Loucy (cell line): ENCODE measurements around the gene DNAH8.

ENCODE experiments used
- H2AFZ ChIP-seq: fragments of 200-600 bp; sonication (generic); 2 replicates; pipeline ENCODE4 v1.6.0; 2016; ENCODE audit warnings: antibody characterized with exemption, mild to moderate bottlenecking, low read length, moderate library complexity
- H3F3A ChIP-seq: fragments of 200-600 bp; 2 replicates; pipeline ENCODE4 v1.6.0; 2016; ENCODE audit warnings: antibody characterized with exemption, low read depth, mild to moderate bottlenecking
- H3K27me3 ChIP-seq: fragments of 200-600 bp; sonication (generic); 2 replicates; pipeline ENCODE4 v1.6.1; 2014; ENCODE audit warnings: low read length, mild to moderate bottlenecking; ENCODE audit not compliant: insufficient read depth, poor library complexity, severe bottlenecking
- H3K36me3 ChIP-seq: fragments of 200-600 bp; sonication (generic); 2 replicates; pipeline ENCODE4 v1.6.1; 2016; ENCODE audit warnings: low read length; ENCODE audit not compliant: insufficient read depth
- H3K4me1 ChIP-seq: fragments of 200-600 bp; sonication (generic); 2 replicates; pipeline ENCODE4 v1.5.1; 2014; ENCODE audit warnings: low read length, mild to moderate bottlenecking; ENCODE audit not compliant: insufficient read depth, poor library complexity, severe bottlenecking
- H3K4me2 ChIP-seq: fragments of 200-600 bp; sonication (generic); 2 replicates; pipeline ENCODE4 v1.6.0; 2014; ENCODE audit warnings: antibody characterized with exemption, low read length, low read depth, mild to moderate bottlenecking; ENCODE audit not compliant: poor library complexity, severe bottlenecking
- H3K4me3 ChIP-seq: fragments of 200-600 bp; sonication (generic); 2 replicates; pipeline ENCODE4 v1.5.1; 2014; ENCODE audit warnings: low read length, mild to moderate bottlenecking, mixed read lengths; ENCODE audit not compliant: poor library complexity, severe bottlenecking
- H3K79me2 ChIP-seq: fragments of 200-600 bp; sonication (generic); 2 replicates; pipeline ENCODE4 v1.6.1; 2014; ENCODE audit warnings: low read length; ENCODE audit not compliant: insufficient read depth
- H3K9ac ChIP-seq: fragments of 200-600 bp; sonication (generic); 2 replicates; pipeline ENCODE4 v1.6.0; 2014; ENCODE audit warnings: mild to moderate bottlenecking, low read depth, low read length, moderate library complexity; ENCODE audit not compliant: poor library complexity, severe bottlenecking
- H3K9me2 ChIP-seq: fragments of 200-600 bp; sonication (generic); replicated peaks from 2 replicates; pipeline ENCODE4 v1.6.1; 2016; ENCODE audit warnings: low read depth, low read length, mixed read lengths
- H3K9me3 ChIP-seq: fragments of 200-600 bp; sonication (generic); 2 replicates; pipeline ENCODE4 v1.6.1; 2014; ENCODE audit warnings: mild to moderate bottlenecking, antibody characterized with exemption, low read length, low read depth; ENCODE audit not compliant: insufficient read depth
- H4K20me1 ChIP-seq: fragments of 200-600 bp; sonication (generic); 2 replicates; pipeline ENCODE4 v1.6.0; 2014; ENCODE audit warnings: antibody characterized with exemption, low read length, mild to moderate bottlenecking; ENCODE audit not compliant: insufficient read depth, poor library complexity, severe bottlenecking
- EZH2phosphoT487 ChIP-seq: fragments of 200-600 bp; IDR thresholded peaks from 2 replicates; pipeline ENCODE4 v1.6.1; 2018; ENCODE audit warnings: antibody characterized with exemption, mild to moderate bottlenecking, moderate library complexity, borderline replicate concordance
- TF ChIP-seq, protein P1 (sequence below): fragments of 200-600 bp; sonication (generic); conservative IDR thresholded peaks from 2 replicates; pipeline ENCODE4 v1.5.1; 2014; ENCODE audit warnings: mild to moderate bottlenecking, antibody characterized with exemption, low read length

The DNAH8 gene

DNA sequence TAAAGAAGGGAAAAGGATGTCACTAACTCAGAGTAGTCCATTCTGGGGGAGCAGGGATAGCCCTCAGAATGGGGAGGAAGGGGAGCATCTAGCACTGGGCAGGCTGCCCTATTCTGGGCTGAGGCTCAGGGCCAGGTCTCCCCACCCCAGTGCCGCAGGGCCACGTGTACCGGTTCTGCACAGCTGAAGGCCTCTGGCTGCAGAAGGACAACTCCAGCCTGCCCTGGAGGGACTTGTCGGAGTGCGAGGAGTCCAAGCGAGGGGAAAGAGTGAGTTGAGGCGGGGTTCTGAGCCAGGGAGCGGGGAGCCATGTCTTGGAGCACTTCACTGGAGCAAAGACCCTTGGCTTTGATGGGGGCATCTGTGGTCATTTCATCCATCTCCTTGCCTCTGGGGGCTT, 350.4 kb downstream of the DNAH8 start:
- Histone ChIP-seq H3K9me2 (no peaks in the 10 kb centered on the region), H3F3A (no peaks in the 10 kb centered on the region), H3K27me3 (no peaks in the 10 kb centered on the region), H3K9me3 (no peaks in the 10 kb centered on the region), H3K36me3 (no peaks in the 10 kb centered on the region), H2AFZ (no peak overlapping the region), H3K4me3 (no peak overlapping the region), H3K79me2 (no peaks in the 10 kb centered on the region), H3K4me2 (no peak overlapping the region), H3K4me1 (peaks cover 10% of the 10 kb centered on the region), H4K20me1 (no peaks in the 10 kb centered on the region), H3K9ac (no peak overlapping the region)
- TF ChIP-seq, protein P1, sequence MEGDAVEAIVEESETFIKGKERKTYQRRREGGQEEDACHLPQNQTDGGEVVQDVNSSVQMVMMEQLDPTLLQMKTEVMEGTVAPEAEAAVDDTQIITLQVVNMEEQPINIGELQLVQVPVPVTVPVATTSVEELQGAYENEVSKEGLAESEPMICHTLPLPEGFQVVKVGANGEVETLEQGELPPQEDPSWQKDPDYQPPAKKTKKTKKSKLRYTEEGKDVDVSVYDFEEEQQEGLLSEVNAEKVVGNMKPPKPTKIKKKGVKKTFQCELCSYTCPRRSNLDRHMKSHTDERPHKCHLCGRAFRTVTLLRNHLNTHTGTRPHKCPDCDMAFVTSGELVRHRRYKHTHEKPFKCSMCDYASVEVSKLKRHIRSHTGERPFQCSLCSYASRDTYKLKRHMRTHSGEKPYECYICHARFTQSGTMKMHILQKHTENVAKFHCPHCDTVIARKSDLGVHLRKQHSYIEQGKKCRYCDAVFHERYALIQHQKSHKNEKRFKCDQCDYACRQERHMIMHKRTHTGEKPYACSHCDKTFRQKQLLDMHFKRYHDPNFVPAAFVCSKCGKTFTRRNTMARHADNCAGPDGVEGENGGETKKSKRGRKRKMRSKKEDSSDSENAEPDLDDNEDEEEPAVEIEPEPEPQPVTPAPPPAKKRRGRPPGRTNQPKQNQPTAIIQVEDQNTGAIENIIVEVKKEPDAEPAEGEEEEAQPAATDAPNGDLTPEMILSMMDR = no peak

DNA sequence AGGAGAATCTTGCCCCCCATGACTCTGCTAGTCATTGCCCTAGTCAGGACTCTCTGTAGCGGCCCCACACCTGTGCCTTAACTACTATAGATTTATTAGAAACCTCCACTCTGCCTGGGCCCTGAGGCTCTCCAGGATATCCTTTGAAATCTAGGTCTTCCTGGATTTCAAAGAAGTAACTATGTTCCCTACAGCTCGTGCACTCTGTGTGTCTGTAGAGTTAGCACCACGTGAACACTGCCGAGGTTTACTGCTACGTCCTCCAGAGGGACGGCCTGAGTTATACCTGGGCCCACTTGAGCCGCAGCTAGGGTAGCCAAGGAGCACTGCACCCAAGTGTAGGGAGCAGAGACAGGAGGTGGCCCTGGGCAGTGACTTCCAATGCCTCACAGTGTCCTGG, 353.3 kb downstream of the DNAH8 start:
- TF ChIP-seq EZH2phosphoT487 = no peak
- TF ChIP-seq, protein P1 = no peak
- Histone ChIP-seq H3K9ac (no peak overlapping the region), H3K9me3 (no peaks in the 10 kb centered on the region), H3K27me3 (no peaks in the 10 kb centered on the region), H3K36me3 (no peaks in the 10 kb centered on the region), H3K79me2 (no peaks in the 10 kb centered on the region), H3K4me2 (no peak overlapping the region), H3K4me3 (no peak overlapping the region), H3K9me2 (no peaks in the 10 kb centered on the region), H4K20me1 (no peaks in the 10 kb centered on the region), H3F3A (no peaks in the 10 kb centered on the region), H3K4me1 (no peaks in the 10 kb centered on the region), H2AFZ (no peak overlapping the region)

GRCh38 chr6:39072830-39073229, 357.7 kb downstream of the DNAH8 start:
- no peak overlapping the region for H3K9ac ChIP-seq
- no peaks in the 10 kb centered on the region for H3K79me2 ChIP-seq
- no peaks in the 10 kb centered on the region for H3K36me3 ChIP-seq
- no peaks in the 10 kb centered on the region for H3K9me3 ChIP-seq
- peaks cover 3% of the 10 kb centered on the region for H3K4me1 ChIP-seq
- H4K20me1 ChIP-seq = no peaks in the 10 kb centered on the region
- no peaks in the 10 kb centered on the region for H3K27me3 ChIP-seq
- H3K4me3 ChIP-seq = no peak overlapping the region
- no peaks in the 10 kb centered on the region for H3K9me2 ChIP-seq
- TF ChIP-seq, protein P1 = no peak
- TF ChIP-seq EZH2phosphoT487 = no peak
- H3F3A ChIP-seq = no peaks in the 10 kb centered on the region
- no peak overlapping the region for H2AFZ ChIP-seq
- no peak overlapping the region for H3K4me2 ChIP-seq
